CD4-positive, alpha-beta T cell treated with Interleukin-17A for 1 hour (primary cell): ENCODE measurements around the gene ZNF653.

Experiments
- DNase-seq: peaks from one replicate; pipeline ENCODE4 v3.0.0-alpha.2; 2020

ZNF653 gene

DNA sequence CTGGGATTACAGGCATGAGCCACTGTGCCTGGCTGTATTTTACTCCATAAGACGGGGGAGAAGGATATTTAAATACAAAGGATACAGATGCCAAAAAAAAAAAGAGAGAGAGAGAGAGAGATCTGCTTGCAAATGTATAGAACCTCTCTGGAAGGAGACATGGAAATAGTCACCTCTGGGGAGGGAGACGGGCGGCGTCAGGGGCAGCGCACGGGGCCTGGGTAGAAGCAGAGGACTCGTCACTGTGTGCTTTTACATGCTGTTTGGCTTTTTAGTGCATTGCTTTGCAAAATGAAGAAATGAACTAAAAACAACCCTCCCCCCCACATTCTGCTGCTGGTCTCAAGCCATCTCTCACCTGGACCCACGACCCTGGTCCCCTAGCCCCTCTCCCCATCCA lies 4.8 kb upstream of the ZNF653 start:
- no peak for DNase-seq

DNA sequence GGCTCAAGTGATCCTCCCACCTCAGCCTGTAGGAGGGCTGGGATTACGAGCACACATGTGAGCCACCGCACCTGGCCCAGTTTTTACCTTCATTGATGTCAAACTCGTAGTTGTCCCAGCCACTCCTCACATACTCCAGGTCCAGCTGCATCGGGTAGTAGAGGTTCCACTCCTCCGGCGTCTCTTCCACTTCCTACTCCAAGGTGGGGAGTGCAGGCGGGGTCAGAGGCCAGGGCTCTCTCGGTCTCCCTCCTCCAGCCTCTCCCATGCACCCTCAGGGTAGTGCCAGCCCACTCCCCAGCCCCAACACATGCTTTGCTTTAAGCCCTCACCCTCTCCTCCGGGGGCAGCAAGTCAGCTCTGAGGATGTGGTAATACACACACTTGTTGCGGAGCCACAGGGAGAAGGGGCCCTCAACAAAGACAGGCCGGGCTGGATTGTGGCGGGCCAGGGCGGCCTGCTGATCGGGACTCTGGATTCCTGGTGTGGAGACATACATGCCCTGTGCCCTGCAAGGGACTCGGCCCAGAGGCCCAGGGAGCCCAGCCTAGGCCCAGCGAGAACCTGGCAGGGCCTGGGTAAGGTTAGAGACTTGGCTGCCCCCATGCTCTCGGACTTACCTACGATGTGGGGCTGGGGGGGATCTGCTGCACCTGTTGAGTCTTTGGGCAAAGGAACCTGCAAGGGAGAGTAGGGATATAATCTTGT lies 1.9 kb upstream of the ZNF653 start:
- no peak for DNase-seq

DNA sequence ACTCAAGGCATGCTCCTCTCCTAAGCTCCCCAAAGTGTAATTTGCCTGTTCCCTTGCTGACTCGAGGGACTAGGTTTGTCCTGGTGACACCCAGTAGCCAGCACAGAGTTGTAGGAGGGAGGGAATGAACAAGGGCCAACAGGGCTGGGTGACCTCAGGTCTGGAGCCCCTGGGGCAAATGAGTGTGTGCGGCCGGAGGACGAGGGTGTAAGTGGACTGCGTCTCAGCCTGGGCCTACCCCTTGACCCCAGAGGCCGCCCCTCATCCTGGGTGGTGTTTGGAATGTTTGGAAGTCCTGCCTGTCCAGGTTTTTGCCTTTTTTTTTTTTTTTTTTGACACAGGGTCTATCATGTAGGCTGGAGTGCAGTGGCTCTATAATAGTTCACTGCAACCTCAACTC lies 1.3 kb upstream of the ZNF653 start:
- DNase-seq: no peak

DNA sequence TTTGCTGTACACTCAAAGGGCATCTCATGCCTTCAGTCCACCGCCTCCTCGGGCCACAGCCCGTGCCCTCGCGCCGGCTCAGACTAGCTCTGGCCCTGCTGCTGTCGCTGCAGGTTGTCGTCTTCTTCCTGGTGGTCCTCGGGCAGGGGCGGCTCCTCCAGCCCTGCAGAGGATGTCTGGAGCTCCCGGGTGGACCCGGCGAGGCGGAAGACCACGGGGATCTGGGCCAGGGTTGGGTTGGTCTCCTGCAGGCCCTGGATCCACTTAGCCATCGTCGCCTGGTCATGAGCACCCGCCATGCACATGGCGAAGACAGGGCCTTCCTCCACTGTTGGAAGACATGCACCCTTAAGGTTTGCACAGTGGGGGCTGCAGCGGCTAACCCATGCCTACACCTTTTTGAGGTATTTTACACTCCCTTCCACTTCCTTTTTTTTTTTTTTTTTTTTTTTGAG lies 489 bp upstream of the ZNF653 start:
- no peak for DNase-seq

DNA sequence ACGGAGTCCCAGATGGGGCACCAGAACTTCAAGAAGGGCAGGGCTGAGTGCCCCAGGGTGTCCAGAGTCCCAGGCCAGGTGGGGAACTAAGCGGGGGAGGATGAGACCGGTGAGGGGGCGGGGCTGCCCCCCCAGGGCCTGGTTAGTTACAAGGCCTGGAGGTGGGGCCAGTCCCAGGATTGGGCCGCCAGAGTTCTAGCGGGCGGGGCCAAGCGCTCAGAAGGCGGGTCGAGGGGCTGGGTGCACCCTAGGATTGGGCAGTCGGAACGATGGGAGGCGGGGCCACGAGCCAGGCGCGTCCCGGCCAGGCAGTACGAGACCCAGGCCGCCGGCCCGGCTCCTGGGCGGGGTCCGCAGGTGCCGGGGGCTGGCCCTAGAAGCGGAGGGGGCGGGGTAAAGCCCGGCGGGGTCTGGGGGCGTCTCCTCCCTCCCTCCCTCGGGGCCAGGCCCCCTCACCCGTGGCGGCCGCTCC lies 571 bp downstream of the ZNF653 start:
- DNase-seq: peak; percentile 98

DNA sequence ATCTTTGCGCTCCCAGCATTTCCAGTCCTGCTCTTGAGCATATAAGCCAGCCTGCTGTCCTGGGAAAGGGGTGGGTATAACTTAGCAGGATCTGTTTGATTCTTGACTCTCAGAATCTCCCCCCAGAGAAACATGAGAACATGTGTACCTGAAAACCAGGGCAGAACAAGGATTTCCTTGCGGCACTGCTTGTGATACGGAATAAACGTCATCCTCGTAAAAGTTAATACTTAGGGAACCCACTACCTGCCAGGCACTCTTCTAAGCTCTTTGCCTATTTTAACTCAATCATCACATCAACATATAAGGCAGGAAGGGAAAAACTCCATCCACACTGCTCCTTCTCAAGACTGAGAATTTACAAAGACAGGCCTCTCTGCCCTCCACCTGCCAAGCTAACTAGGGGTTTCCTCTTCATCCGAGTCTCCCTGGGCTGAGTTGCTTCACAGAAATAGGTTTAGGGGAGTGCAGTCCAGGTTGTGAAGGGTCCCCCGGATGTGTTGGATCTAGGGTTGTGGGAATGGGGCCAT lies 1.1 kb downstream of the ZNF653 start:
- DNase-seq: no peak

DNA sequence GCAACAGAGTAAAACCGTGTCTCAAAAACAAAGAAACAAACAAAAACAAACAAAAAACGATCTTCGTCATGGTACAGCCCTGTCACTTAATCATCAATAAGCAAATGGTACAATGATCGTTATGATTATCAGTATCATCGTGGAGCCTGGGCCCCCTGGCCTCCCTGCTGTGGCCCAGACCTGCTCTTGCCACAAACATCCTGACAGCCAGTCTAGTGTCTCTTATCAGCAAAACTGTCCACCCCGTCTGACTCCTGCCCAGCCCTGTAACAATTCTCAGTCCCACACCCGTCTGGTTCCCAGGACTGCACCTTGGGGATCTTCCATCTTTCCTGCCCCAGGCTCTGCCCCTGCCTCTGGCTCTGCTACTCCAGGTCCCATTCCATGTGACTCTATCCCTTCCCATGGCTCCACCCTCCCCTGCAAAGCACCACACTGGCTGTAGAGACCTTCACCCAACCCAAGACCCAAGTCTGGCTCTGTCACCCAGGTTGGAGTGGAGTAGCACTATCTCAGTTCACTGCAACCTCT lies 5.7 kb downstream of the ZNF653 start:
- no peak for DNase-seq

DNA sequence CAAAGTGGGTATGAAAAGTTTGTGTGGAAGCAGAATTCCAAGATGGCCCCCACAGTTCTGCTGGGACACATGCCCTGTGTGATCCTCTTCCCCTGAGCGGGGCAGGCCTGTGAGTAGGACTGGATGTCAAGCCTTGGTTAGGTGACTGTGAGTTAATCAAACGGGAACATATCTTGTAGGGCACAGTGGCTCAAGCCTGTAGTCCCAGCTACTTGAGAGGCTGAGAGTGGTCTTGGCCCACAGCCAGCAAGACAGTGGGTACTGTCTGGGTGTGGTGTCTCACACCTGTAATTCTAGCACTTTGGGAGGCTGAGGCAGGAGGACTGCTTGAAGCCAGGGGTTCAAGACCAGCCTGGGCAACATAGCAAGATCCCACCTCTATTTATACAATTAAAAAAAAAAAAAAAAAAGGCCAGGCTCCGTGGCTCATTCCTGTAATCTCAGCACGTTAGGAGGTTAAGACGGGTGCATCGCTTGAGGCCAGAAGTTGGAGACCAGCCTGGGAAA lies 6.4 kb downstream of the ZNF653 start:
- no peak for DNase-seq

DNA sequence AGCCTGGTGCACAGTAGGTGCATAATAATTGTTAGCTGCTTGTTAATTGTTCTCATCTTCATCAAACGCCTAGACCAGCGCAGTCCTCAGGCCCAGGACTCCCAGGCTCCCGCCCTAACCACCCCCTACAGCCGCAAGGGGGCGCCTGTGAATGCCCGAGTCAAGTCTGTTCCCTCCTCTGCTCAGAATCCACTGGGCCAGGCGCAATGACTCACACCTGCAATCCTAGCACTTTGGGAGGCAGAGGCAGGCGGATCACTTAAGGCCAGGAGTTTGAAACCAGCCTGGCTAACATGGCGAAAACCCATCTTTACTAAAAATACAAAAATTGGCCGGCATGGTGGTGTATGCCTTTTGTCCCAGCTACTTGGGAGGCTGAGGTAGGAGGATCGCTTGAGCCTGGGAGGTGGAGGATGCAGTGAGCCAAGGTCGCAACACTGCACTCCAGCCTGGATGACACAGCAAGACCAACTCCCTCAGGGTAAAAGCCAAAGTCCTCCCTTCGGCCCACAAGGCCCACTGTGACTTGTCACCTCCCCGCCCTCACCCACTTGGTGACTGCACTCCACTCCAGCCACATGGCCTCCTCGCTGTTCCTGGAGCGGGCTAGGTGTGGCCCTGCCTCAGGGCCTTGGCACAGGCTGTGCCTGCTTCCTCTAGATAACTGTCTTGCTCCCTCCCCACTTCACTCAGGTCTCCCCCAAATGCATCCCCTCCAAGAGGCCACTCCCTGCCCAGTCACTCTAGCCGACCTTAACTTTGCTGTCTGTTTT lies 9.1 kb downstream of the ZNF653 start:
- peak; percentile 60 for DNase-seq

DNA sequence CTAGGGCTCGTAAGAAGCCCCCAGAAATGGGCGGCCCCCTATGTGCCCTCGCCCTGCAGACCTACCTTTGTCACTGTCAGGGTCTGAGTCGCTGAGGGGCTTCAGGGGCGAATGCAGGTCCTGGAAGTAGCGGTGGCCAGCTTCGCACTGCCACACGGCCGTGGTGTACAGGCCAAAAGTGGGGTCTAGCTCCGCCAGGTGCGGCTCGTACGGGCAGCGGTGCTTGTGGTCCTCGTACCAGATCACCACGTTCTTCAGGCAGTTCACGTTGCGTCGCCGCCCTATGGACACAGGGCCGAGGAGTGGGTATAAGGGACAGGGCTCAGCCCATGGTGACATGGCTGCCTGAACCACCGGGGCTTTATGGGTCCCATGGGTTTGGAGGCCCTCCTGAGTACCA lies 9.8 kb downstream of the ZNF653 start:
- no peak for DNase-seq

DNA sequence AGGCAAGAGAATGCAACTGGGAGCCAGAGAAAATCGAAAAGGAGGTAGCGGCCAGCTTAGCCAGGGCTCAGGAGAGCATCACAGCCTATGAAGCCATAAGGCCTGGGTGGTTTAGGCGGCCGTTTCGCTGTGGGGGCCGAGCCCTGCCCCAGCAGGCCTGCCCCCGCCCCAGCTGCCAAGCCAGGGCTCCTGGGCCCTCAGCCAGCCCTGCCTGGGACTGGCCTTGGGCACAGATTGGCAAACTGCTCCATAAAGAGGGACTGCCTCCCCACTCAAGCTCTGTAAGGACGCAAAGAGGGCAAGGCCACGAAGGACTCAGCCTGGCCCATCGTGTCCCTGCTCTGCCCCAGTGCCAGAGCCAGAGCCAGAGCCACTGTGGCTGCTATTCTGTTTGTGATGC lies 10.2 kb downstream of the ZNF653 start:
- DNase-seq: no peak

DNA sequence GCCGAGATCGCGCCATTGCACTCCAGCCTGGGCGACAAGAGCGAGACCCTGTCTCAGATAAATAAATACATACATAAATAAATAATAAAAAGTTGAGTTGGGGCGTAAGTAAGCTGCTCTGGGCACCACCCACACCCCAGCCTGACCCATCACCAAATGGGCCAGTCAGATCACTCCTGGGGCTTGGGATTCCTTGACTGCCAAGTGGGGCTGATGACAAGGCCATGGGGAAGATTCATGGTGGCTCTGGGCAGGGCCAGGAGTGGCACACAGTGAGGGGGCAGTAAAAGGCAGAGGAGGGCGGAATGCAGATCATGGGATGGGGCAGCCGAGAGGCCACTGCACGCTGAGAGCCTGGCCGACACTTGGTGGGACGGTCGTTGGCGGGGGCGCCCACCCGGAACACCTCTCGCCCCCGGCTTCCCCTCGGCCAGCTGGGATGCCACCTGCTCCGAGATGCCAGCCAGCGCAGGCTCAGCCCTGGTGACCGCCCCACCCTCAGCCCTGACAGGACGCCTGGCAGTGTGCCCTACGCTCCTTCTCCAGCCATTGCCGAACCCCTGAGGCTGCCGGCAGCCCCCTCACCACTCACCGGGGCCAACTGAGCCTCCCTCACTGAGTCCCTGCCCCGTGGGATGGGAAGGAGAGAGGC lies 10.9 kb downstream of the ZNF653 start:
- DNase-seq: no peak

DNA sequence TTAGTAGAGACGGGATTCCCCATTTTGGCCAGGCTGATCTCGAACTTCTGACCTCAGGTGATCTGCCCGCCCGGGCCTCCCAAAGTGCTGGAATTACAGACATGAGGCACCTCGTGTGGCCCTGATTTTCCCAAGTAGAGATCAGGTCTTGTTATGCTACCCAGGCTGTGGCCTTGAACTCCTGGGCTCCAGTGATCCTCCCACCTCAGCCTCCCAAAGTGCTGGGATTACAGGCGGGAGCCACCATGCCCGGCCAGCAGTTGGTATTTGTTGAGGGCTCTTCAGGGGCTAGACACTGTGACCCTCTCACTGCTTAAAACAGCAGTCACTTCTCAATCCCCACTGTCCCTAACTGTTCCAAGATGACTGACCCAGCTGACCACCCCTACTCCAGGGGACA lies 16.3 kb downstream of the ZNF653 start:
- no peak for DNase-seq

DNA sequence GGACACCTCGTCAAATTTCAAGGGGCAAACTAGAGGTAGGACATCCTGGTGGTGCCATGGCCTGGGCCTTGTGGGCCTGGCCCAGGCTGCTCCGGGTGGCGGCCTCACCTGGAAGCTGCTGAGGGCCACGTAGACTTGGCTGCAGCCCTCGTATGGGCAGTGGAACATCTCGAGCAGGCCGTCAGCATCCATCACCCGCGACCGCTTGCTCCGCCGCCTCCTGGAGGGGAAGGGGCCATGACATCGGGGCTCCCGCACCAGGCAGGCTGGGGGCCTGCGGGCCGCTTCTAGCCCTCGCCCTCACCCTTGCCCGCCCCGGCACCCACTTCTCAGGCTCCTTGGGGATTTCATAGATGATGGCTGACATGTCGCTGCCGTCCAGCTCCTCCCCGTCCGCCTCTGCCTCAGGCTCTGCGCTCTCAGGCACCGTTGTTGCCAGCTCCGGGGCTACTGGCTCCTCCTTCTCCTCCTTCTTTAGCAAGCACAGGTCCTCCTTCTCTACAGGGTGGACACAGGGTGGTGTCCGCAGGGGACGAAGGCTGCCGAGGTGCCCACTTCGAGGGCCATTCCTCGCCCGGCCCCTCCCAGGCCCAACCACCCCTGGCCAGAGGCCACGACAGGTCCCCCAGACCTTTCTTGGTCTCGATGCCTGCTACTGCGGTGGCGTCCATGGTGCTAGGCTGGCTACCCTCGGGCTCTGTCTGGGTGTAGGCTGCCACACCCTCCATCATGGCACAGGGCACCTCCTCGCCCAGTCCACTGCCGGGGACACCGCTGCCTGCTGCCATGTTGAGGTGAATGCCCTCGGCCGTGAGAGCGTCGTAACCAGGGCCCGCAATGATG lies 18.8 kb downstream of the ZNF653 start:
- no peak for DNase-seq

DNA sequence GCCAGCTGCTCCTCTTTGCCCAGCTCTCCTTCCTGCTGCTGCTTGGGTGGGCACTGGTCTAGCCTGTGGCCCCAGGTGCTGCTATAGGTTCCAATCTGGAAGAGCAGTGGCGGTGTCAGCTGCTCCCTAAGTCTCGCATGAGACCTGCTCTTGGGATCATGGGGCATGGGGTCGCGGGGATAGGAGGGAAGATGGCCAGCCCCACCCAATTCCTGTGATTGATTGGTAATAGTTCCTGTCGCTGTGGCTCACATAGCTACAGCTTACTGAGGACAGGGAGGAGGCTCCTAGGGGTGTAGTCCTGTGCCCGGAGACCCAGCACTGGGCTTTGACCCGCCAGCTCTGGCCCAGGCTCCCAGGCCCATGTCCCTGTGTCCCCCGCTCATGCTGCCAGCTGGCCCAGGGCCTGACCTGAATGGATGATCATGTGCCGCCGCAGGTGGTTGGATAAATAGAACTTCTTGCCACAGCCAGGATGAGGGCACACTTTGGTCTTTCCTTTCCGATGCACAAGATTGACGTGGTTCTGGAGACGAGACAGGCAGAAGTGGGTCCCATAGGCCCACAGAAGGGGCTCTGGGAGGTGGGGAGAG lies 20.3 kb downstream of the ZNF653 start:
- DNase-seq: no peak

DNA sequence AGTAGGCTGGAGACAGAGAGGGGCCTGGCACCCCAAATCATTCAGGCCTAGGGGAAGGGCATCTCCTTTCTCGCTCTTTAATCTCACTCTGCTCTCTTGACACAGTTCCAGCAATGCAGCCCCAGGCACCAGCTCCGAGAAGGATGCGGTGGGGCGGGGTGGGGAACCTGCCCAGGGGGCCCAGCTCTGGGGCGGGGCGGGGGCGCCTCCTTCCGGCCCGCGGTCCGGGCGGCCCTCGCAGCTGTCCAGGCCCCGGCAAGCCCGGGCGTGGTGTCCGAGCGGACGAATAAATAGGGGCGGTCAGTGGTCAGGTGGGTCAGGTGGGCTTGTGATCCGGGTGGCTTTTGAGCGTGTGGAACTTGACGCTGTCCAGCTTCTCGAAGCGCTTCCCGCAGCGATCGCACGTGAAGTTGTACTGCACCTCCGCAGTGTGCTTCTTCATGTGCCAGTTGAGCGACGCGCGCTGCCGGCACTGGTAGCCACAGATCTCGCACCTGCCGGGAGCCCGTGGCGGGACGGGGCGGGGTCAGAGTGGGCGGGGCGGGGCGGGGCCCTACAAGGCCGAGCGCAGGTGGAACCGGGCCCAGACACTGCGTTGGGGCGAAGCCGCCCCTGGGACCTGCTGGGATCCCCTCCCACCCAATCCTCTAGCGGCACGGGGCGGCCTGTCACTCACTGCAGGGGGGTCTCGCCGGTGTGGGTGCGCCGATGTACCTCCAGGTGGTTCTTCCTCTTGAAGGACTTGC lies 22.1 kb downstream of the ZNF653 start:
- no peak for DNase-seq

DNA sequence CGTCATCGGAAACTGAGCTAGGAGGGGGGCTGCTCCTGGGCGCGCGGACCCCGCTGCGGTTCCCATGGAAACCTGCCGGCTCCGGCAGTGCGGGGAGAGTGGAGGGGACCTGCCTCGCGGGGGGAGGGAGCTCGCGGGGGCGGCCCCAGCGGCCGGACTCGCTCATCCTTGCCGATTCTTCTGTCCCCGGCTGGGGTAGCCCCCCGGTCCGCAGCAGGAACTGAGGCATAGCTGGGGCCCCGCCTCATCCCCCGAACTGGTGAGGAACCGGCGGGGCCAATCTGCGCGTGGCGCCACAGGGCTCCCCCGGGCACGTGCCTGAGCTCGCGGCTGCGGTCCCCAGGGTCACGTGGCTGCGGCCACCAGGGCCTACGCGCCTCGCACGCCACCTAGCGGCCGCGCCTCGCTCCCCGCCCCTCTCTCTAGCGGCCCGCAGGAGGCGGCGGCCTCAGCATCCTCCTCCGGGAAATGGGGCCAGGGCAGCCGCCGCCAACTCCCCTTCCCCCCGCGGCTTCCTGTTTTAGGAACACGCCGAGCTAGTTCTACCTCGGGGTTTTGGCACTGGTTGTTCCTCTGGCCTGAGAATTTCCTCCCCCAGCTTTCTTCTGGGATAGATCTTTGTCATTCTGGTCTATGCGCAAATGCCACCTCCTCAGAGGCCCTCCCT lies 23.1 kb downstream of the ZNF653 start:
- peak; percentile 88 for DNase-seq

DNA sequence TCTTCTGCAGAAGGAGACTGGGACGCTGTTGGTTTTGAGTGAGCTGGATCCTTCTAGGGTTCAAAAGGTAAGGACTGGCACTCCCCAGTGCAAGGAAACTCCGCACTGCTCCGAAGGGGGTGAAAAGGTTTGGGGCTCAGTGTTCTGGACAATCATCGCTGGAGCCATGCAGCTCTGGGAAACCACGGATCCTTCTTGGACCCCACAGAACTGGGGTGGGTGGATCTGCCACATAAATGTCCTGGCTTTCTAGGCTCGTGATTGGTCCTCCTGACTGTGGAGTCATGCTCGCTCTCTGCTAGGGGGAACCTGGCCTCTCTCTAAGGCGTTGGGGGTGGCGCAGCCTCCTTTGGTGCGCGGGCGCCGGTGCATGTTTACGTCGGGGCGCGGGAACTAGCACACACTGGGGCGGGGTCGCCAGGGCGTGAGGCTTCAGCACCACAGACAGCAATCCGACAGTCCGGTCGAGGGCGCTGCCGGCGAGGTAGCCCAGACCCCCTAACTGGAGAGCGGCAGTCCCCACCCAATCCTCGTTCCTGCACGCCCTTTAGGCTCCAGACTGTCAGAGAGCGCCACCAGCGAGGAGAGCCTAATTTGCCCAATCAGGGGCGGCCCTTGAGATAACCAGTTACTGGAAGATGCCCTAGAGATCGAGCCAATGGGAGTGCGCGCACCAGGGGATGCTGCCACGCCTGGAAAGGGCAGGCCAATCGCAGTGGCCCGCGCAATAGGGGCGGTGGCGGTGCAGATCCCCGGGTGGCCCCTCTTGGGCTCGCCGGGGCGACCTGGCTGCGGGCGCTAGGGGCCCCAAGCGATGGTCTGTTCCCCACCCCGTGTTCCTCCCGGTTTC lies 23.9 kb downstream of the ZNF653 start:
- peak; percentile 74 for DNase-seq
